BLaER1 treated with 17β-estradiol and CSF1 and Interleukin-3, amounts not matched to agents 10 nM and 100 nM (cell line): ENCODE data around the gene NLE1.

Experiments
- H3K27ac ChIP-seq, 11 experiments: shearing (Covaris generic); formaldehyde crosslinking; 2 replicates each; pipeline ENCODE4 v1.8.1; 2022
- H3K27me3 ChIP-seq, 11 experiments: shearing (Covaris generic); formaldehyde crosslinking; 2 replicates each; pipeline ENCODE4 v1.8.1; 2022
- H3K36me3 ChIP-seq, 11 experiments: shearing (Covaris generic); formaldehyde crosslinking; 2 replicates each; pipeline ENCODE4 v1.8.1; 2022
- H3K4me1 ChIP-seq, 10 experiments: shearing (Covaris generic); formaldehyde crosslinking; 2 replicates each; pipeline ENCODE4 v1.8.1; 2022
- H3K4me2 ChIP-seq, 11 experiments: shearing (Covaris generic); formaldehyde crosslinking; 2 replicates each; pipeline ENCODE4 v1.8.1; 2022
- H3K4me3 ChIP-seq, 10 experiments: shearing (Covaris generic); formaldehyde crosslinking; 2 replicates each; pipeline ENCODE4 v1.8.1; 2022
- H3K9ac ChIP-seq, 11 experiments: shearing (Covaris generic); formaldehyde crosslinking; 2 replicates each; pipeline ENCODE4 v1.8.1; 2022
- H3K9me3 ChIP-seq, 11 experiments: shearing (Covaris generic); formaldehyde crosslinking; replicated peaks in 1 of 11; 2 replicates each; pipeline ENCODE4 v1.8.1; 2022
- H4K20me1 ChIP-seq, 11 experiments: shearing (Covaris generic); formaldehyde crosslinking; 2 replicates each; pipeline ENCODE4 v1.8.1; 2022
- Cebpa-rat ChIP-seq, 11 experiments: shearing (Covaris generic); IDR thresholded peaks; 2 replicates each; pipeline ENCODE4 v1.8.1; 2022

The NLE1 gene

GRCh38 chr17:35079547-35080423, 62.3 kb downstream of the NLE1 start:
- Histone ChIP-seq H3K4me3 (no peak overlapping the region), H3K9ac (peak overlapping the region in 1 of 11 experiments; percentile 53; a peak in 1 of 22 replicates), H4K20me1 (peaks cover 0 to 54% (median 0%) of the 10 kb centered on the region in 11 experiments; a peak in 9 of 22 replicates), H3K4me2 (peak overlapping the region; percentile 29 to 72 (median 48)), H3K9me3 (no peaks in the 10 kb centered on the region), H3K36me3 (peaks cover 0 to 27% (median 0%) of the 10 kb centered on the region in 11 experiments; a peak in 3 of 22 replicates), H3K27ac (peak overlapping the region in 7 of 11 experiments; percentile 3 to 64 (median 48); a peak in 12 of 22 replicates), H3K4me1 (peaks cover 11 to 79% (median 49%) of the 10 kb centered on the region in 10 experiments), H3K27me3 (no peaks in the 10 kb centered on the region)
- TF ChIP-seq Cebpa-rat (IDR thresholded peaks at IDR 0.05), result no peak
